Immature natural killer cell (primary cell): ENCODE measurements around the gene ID3. TPM values are rescaled to one million over a fixed set of nuclear protein-coding genes. Genes with fewer than 3 reads are reported as not detected.

Experiments
- DNase-seq, 3 donors: peaks; one replicate each; pipeline ENCODE4 v3.0.0; 2022; ENCODE audit warnings: mixed read lengths in 1 of 3
- H3K27ac Mint-ChIP-seq, 6 donors: one replicate each; pipeline ENCODE4 v1.8.0; 2020; ENCODE audit warnings: mixed read lengths in 6 of 6, mild to moderate bottlenecking in 5 of 6, inconsistent platforms in 4 of 6, moderate library complexity in 3 of 6
- H3K27me3 Mint-ChIP-seq, 3 donors: one replicate each; pipeline ENCODE4 v1.8.0; 2020 to 2021; ENCODE audit warnings: low read depth in 3 of 3, mild to moderate bottlenecking in 3 of 3, mixed read lengths in 3 of 3, moderate library complexity in 3 of 3, inconsistent platforms in 1 of 3
- H3K36me3 Mint-ChIP-seq, 3 donors: one replicate each; pipeline ENCODE4 v1.8.0; 2020; ENCODE audit warnings: mixed read lengths in 3 of 3, inconsistent platforms in 2 of 3, mild to moderate bottlenecking in 2 of 3
- H3K4me1 Mint-ChIP-seq, 2 donors: one replicate each; pipeline ENCODE4 v1.8.0; 2020; ENCODE audit warnings: inconsistent platforms in 2 of 2, mild to moderate bottlenecking in 2 of 2, mixed read lengths in 2 of 2, moderate library complexity in 1 of 2
- H3K4me3 Mint-ChIP-seq, 5 donors: one replicate each; pipeline ENCODE4 v1.8.0; 2020; ENCODE audit warnings: mild to moderate bottlenecking in 5 of 5, mixed read lengths in 5 of 5, inconsistent platforms in 3 of 5, moderate library complexity in 3 of 5
- H3K9me3 Mint-ChIP-seq, 6 donors: one replicate each; pipeline ENCODE4 v1.8.0; 2020; ENCODE audit warnings: mild to moderate bottlenecking in 6 of 6, mixed read lengths in 6 of 6, inconsistent platforms in 4 of 6, moderate library complexity in 3 of 6
- polyA plus RNA-seq, 3 donors: library from polyadenylated mRNA; unstranded; fragments of 300-500 nt; fragmentation: Illumina TruSeq; gene quantifications; one replicate each; pipeline ENCODE4 v1.2.3, GENCODE V29; 2021

Gene ID3
- polyA plus RNA-seq, 3 donors from 2014 or later = 0.28 to 2.5 TPM; not detected in 1

- Mint-ChIP-seq H3K27me3 (peaks cover 14 to 18% (median 17%) of the 10 kb centered on the region in 3 donors), H3K4me3 (peak overlapping the region in 2 of 5 donors; percentile 29 to 38), H3K9me3 (no peaks in the 10 kb centered on the region), H3K4me1 (peaks cover 36 to 52% of the 10 kb centered on the region in 2 donors), H3K27ac (no peak overlapping the region), H3K36me3 (no peaks in the 10 kb centered on the region)
- no peak for DNase-seq
Observed at GRCh38 chr1:23556635-23557470, 2.4 kb downstream of the ID3 start.

- Mint-ChIP-seq H3K9me3 (no peaks in the 10 kb centered on the region), H3K4me3 (peak overlapping the region in 4 of 5 donors; percentile 82 to 85 (median 84)), H3K27ac (no peak overlapping the region), H3K36me3 (no peaks in the 10 kb centered on the region), H3K4me1 (peaks cover 36 to 52% of the 10 kb centered on the region in 2 donors), H3K27me3 (peaks cover 10 to 17% (median 14%) of the 10 kb centered on the region in 3 donors)
- DNase-seq = no peak
Observed at GRCh38 chr1:23555986-23556634, 3.2 kb downstream of the ID3 start.

- DNase-seq = no peak
- Mint-ChIP-seq H3K4me1 (peaks cover 36 to 49% of the 10 kb centered on the region in 2 donors), H3K27ac (peak overlapping the region in 2 of 6 donors; percentile 65 to 79), H3K9me3 (no peaks in the 10 kb centered on the region), H3K27me3 (peaks cover 9 to 14% (median 10%) of the 10 kb centered on the region in 3 donors), H3K36me3 (no peaks in the 10 kb centered on the region), H3K4me3 (peak overlapping the region; percentile 82 to 85 (median 83))
Observed at GRCh38 chr1:23555270-23555985, 3.9 kb downstream of the ID3 start.

GRCh38 chr1:23554481-23555269 lies 4.6 kb downstream of the ID3 start:
- Mint-ChIP-seq H3K4me1 (peaks cover 31 to 42% of the 10 kb centered on the region in 2 donors), H3K9me3 (no peaks in the 10 kb centered on the region), H3K36me3 (no peaks in the 10 kb centered on the region), H3K4me3 (peak overlapping the region; percentile 82 to 86 (median 84)), H3K27ac (peak overlapping the region in 4 of 6 donors; percentile 28 to 79 (median 60)), H3K27me3 (peaks cover 7 to 8% (median 8%) of the 10 kb centered on the region in 3 donors)
- peak; percentile 62 to 74 (median 72) for DNase-seq

- Mint-ChIP-seq H3K36me3 (no peaks in the 10 kb centered on the region), H3K4me3 (peak overlapping the region; percentile 71 to 86 (median 82)), H3K4me1 (peaks cover 27 to 36% of the 10 kb centered on the region in 2 donors), H3K27me3 (peaks cover 3% of the 10 kb centered on the region in 3 donors), H3K27ac (peak overlapping the region in 4 of 6 donors; percentile 28 to 61 (median 54)), H3K9me3 (no peaks in the 10 kb centered on the region)
- no peak for DNase-seq
Observed at GRCh38 chr1:23554127-23554480, 5.2 kb downstream of the ID3 start.

GRCh38 chr1:23553231-23554126 lies 5.8 kb downstream of the ID3 start:
- Mint-ChIP-seq H3K4me3 (peak overlapping the region; percentile 71 to 86 (median 82)), H3K9me3 (no peaks in the 10 kb centered on the region)

GRCh38 chr1:23551849-23552248 lies 7.5 kb downstream of the ID3 start:
- H3K9me3 Mint-ChIP-seq = no peaks in the 10 kb centered on the region
- H3K27ac Mint-ChIP-seq = no peak overlapping the region
- H3K4me3 Mint-ChIP-seq = no peak overlapping the region
- H3K27me3 Mint-ChIP-seq = peaks cover 3% of the 10 kb centered on the region in 3 donors
- H3K36me3 Mint-ChIP-seq = no peaks in the 10 kb centered on the region
- H3K4me1 Mint-ChIP-seq = peaks cover 16 to 20% of the 10 kb centered on the region in 2 donors
- no peak for DNase-seq

More at GRCh38 chr1:23553231-23554126, 5.8 kb downstream of the ID3 start:
- peaks cover 3% of the 10 kb centered on the region in 3 donors for H3K27me3 Mint-ChIP-seq
- no peaks in the 10 kb centered on the region for H3K36me3 Mint-ChIP-seq
- H3K4me1 Mint-ChIP-seq = peaks cover 20 to 30% of the 10 kb centered on the region in 2 donors
- peak overlapping the region in 1 of 6 donors; percentile 61 for H3K27ac Mint-ChIP-seq
- no peak for DNase-seq

- H3K27ac Mint-ChIP-seq = no peak overlapping the region
- H3K27me3 Mint-ChIP-seq = peaks cover under 1 to 3% (median 1%) of the 10 kb centered on the region in 3 donors
- H3K9me3 Mint-ChIP-seq = no peaks in the 10 kb centered on the region
- H3K4me3 Mint-ChIP-seq = no peak overlapping the region
- no peaks in the 10 kb centered on the region for H3K36me3 Mint-ChIP-seq
- peaks cover 0 to 2% of the 10 kb centered on the region in 2 donors for H3K4me1 Mint-ChIP-seq
- DNase-seq = no peak
Observed at GRCh38 chr1:23548704-23549143, 10.6 kb downstream of the ID3 start.

- no peak overlapping the region for H3K27ac Mint-ChIP-seq
- no peaks in the 10 kb centered on the region for H3K9me3 Mint-ChIP-seq
- H3K4me1 Mint-ChIP-seq = no peaks in the 10 kb centered on the region
- no peak for DNase-seq
- peaks cover 0 to 3% (median 0%) of the 10 kb centered on the region in 3 donors for H3K27me3 Mint-ChIP-seq
- H3K36me3 Mint-ChIP-seq = no peaks in the 10 kb centered on the region
- no peak overlapping the region for H3K4me3 Mint-ChIP-seq
Observed at GRCh38 chr1:23546897-23547584, 12.3 kb downstream of the ID3 start.

- Mint-ChIP-seq H3K27me3 (peaks cover 0 to 3% (median 3%) of the 10 kb centered on the region in 3 donors), H3K27ac (no peak overlapping the region), H3K9me3 (no peaks in the 10 kb centered on the region), H3K4me3 (no peak overlapping the region), H3K36me3 (no peaks in the 10 kb centered on the region), H3K4me1 (no peaks in the 10 kb centered on the region)
- DNase-seq = no peak
Observed at GRCh38 chr1:23545851-23546250, 13.4 kb downstream of the ID3 start.

GRCh38 chr1:23544444-23545389 lies 14.6 kb downstream of the ID3 start:
- DNase-seq = peak; percentile 58 to 65 (median 61)
- Mint-ChIP-seq H3K36me3 (no peaks in the 10 kb centered on the region), H3K4me3 (no peak overlapping the region), H3K9me3 (no peaks in the 10 kb centered on the region), H3K4me1 (peaks cover 3 to 5% of the 10 kb centered on the region in 2 donors), H3K27me3 (peaks cover under 1 to 3% (median 3%) of the 10 kb centered on the region in 3 donors), H3K27ac (no peak overlapping the region)
